TTC549 (cell line): Measurements from ENCODE around the gene ONECUT2.
"Not testable (repeated sequence)": the region's sequence is repeated elsewhere in the genome, so short reads cannot be mapped to it uniquely, and the experiment has no call there.

Source experiments
- FAIRE-seq: peaks from 2 replicates; lab custom pipeline; 2012; peaks lifted over from hg19 to GRCh38; lab: Jason Lieb, UNC

The ONECUT2 gene

GRCh38 chr18:57446322-57446721 is 11.1 kb downstream of the ONECUT2 start:
- no peak for FAIRE-seq

- no peak for FAIRE-seq
Observed at GRCh38 chr18:57447154-57447621, 12.0 kb downstream of the ONECUT2 start.

- no peak for FAIRE-seq
Observed at GRCh38 chr18:57455576-57456129, 20.5 kb downstream of the ONECUT2 start.

GRCh38 chr18:57461652-57462269 is 26.6 kb downstream of the ONECUT2 start:
- no peak for FAIRE-seq

GRCh38 chr18:57466307-57466706 is 31.1 kb downstream of the ONECUT2 start:
- no peak for FAIRE-seq

GRCh38 chr18:57466745-57467409 is 31.7 kb downstream of the ONECUT2 start:
- FAIRE-seq, result no peak

GRCh38 chr18:57469884-57470283 is 34.7 kb downstream of the ONECUT2 start:
- FAIRE-seq, result no peak

GRCh38 chr18:57475408-57475807 is 40.2 kb downstream of the ONECUT2 start:
- FAIRE-seq, result no peak

- FAIRE-seq, result no peak
Observed at GRCh38 chr18:57475903-57476302, 40.7 kb downstream of the ONECUT2 start.

- FAIRE-seq, result no peak
Observed at GRCh38 chr18:57480733-57481132, 45.6 kb downstream of the ONECUT2 start.

GRCh38 chr18:57497372-57498294 is 62.5 kb downstream of the ONECUT2 start:
- FAIRE-seq, result no peak

- FAIRE-seq, result no peak
Observed at GRCh38 chr18:57498682-57499256, 63.6 kb downstream of the ONECUT2 start.

GRCh38 chr18:57502624-57503023 is 67.5 kb downstream of the ONECUT2 start:
- no peak for FAIRE-seq

- FAIRE-seq, result no peak
Observed at GRCh38 chr18:57505231-57505630, 70.1 kb downstream of the ONECUT2 start.

- FAIRE-seq, result no peak
Observed at GRCh38 chr18:57516056-57516455, 80.9 kb downstream of the ONECUT2 start.

GRCh38 chr18:57518533-57518932 is 83.4 kb downstream of the ONECUT2 start:
- FAIRE-seq, result no peak

- no peak for FAIRE-seq
Observed at GRCh38 chr18:57519668-57520424, 84.7 kb downstream of the ONECUT2 start.

- not testable (repeated sequence) for FAIRE-seq
Observed at GRCh38 chr18:57522348-57522747, 87.2 kb downstream of the ONECUT2 start.

GRCh38 chr18:57523171-57523956 is 88.2 kb downstream of the ONECUT2 start:
- FAIRE-seq, result no peak

- no peak for FAIRE-seq
Observed at GRCh38 chr18:57527556-57528229, 92.5 kb downstream of the ONECUT2 start.
